GM18909 (cell line): Measurements from ENCODE around the gene PRRC2B.
"Not testable (repeated sequence)": the region's sequence is repeated elsewhere in the genome, so short reads cannot be mapped to it uniquely, and the experiment has no call there.

Experiments
- ATAC-seq: cut with Tn5 transposase; IDR thresholded peaks from one replicate; pipeline ENCODE4 v1.9.1; 2021; ENCODE audit warnings: mild to moderate bottlenecking; ENCODE audit not compliant: unreplicated experiment, poor library complexity

The PRRC2B gene

GRCh38 chr9:131393622-131394463, at the start of gene PRRC2B:
Gene PRRC2B (plus strand): TSS chr9:131394086. CDS start chr9:131430145, 36,059 bp downstream.
- peak; percentile 61 for ATAC-seq

GRCh38 chr9:131344931-131345535, 48.9 kb upstream of the PRRC2B start:
- not testable (repeated sequence) for ATAC-seq

- no peak for ATAC-seq
These were observed 47.3 kb upstream of the PRRC2B start for GRCh38 chr9:131346559-131346958.

GRCh38 chr9:131347376-131348020, 46.4 kb upstream of the PRRC2B start:
- ATAC-seq: no peak

- ATAC-seq: no peak
These were observed 45.0 kb upstream of the PRRC2B start for GRCh38 chr9:131348631-131349521.

- ATAC-seq: no peak
These were observed 44.4 kb upstream of the PRRC2B start for GRCh38 chr9:131349522-131349880.

- ATAC-seq: no peak
These were observed 43.9 kb upstream of the PRRC2B start for GRCh38 chr9:131349881-131350563.

- ATAC-seq: not testable (repeated sequence)
These were observed 37.4 kb upstream of the PRRC2B start for GRCh38 chr9:131356479-131356878.

- no peak for ATAC-seq
These were observed 35.3 kb upstream of the PRRC2B start for GRCh38 chr9:131358556-131358955.

- no peak for ATAC-seq
These were observed 32.6 kb upstream of the PRRC2B start for GRCh38 chr9:131361202-131361833.

GRCh38 chr9:131365546-131365945, 28.3 kb upstream of the PRRC2B start:
- no peak for ATAC-seq

GRCh38 chr9:131366761-131367401, 27.0 kb upstream of the PRRC2B start:
- no peak for ATAC-seq

- ATAC-seq: no peak
These were observed 26.4 kb upstream of the PRRC2B start for GRCh38 chr9:131367450-131367849.

- ATAC-seq: no peak
These were observed 23.2 kb upstream of the PRRC2B start for GRCh38 chr9:131370638-131371037.

- ATAC-seq: not testable (repeated sequence)
These were observed 21.3 kb upstream of the PRRC2B start for GRCh38 chr9:131372599-131372973.

- not testable (repeated sequence) for ATAC-seq
These were observed 19.2 kb upstream of the PRRC2B start for GRCh38 chr9:131374638-131375037.

- no peak for ATAC-seq
These were observed 14.8 kb upstream of the PRRC2B start for GRCh38 chr9:131379056-131379455.

GRCh38 chr9:131382850-131383729, 10.8 kb upstream of the PRRC2B start:
- no peak for ATAC-seq
